HAP-1 (cell line): ENCODE measurements around the gene CACNB2.
A peak's percentile ranks its signal among the peaks of the same experiment; 100 is the strongest.
"Not testable (repeated sequence)": the region's sequence is repeated elsewhere in the genome, so short reads cannot be mapped to it uniquely, and the experiment has no call there.

Experiments
- DNase-seq, 2 experiments: peaks; one replicate each; pipeline ENCODE4 v3.0.0-alpha.2; 2016 to 2020; ENCODE audit warnings: low spot score in 2 of 2
- H3K27me3 ChIP-seq: fragments of 250-450 bp; sonication (Bioruptor Pico); 2 replicates; pipeline ENCODE4 v1.5.1; 2020; ENCODE audit warnings: low read depth, mild to moderate bottlenecking, moderate library complexity
- H3K36me3 ChIP-seq: fragments of 250-450 bp; sonication (Bioruptor Pico); replicated peaks from 2 replicates; pipeline ENCODE4 v1.5.1; 2020; ENCODE audit warnings: mild to moderate bottlenecking
- H3K4me1 ChIP-seq: fragments of 250-450 bp; sonication (Bioruptor Pico); 2 replicates; pipeline ENCODE4 v1.5.1; 2020; ENCODE audit warnings: mild to moderate bottlenecking
- H3K4me3 ChIP-seq: fragments of 250-450 bp; sonication (Bioruptor Pico); 2 replicates; pipeline ENCODE4 v1.5.1; 2020; ENCODE audit warnings: mild to moderate bottlenecking, moderate library complexity
- H3K9me3 ChIP-seq: fragments of 250-450 bp; sonication (Bioruptor Pico); 2 replicates; pipeline ENCODE4 v1.5.1; 2020; ENCODE audit warnings: mild to moderate bottlenecking, moderate library complexity
- in situ Hi-C: fragments of 300-500 bp; cut with MboI; formaldehyde crosslinking; loops from 3 replicates; pipeline ENCODE4 v1.14.3; 2020; ENCODE audit warnings: low sequenced_read_pairs, inconsistent platforms, mixed read lengths

The CACNB2 gene

GRCh38 chr10:18156797-18157196, 16.6 kb downstream of the CACNB2 start:
- peaks cover 14% of the 10 kb centered on the region for H3K4me1 ChIP-seq
- H3K9me3 ChIP-seq, in situ Hi-C loops, DNase-seq, H3K27me3 ChIP-seq, H3K4me3 ChIP-seq: not testable (repeated sequence)
- peaks cover 25% of the 10 kb centered on the region for H3K36me3 ChIP-seq

- no peak overlapping the region for H3K4me3 ChIP-seq
- H3K4me1 ChIP-seq = peaks cover 14% of the 10 kb centered on the region
- no peaks in the 10 kb centered on the region for H3K27me3 ChIP-seq
- H3K9me3 ChIP-seq = no peaks in the 10 kb centered on the region
- in situ Hi-C loops = no loop called here
- DNase-seq = no peak
- H3K36me3 ChIP-seq = peaks cover 22% of the 10 kb centered on the region
Measured at GRCh38 chr10:18157881-18158280, 17.7 kb downstream of the CACNB2 start.

- in situ Hi-C loops = no loop called here
- peak in 1 of 2 experiments; percentile 12 for DNase-seq
- Histone ChIP-seq H3K36me3 (peaks cover 18% of the 10 kb centered on the region), H3K4me1 (peaks cover 14% of the 10 kb centered on the region), H3K27me3 (no peaks in the 10 kb centered on the region), H3K4me3 (no peak overlapping the region), H3K9me3 (no peaks in the 10 kb centered on the region)
Measured at GRCh38 chr10:18158773-18159265, 18.6 kb downstream of the CACNB2 start.

GRCh38 chr10:18159557-18159956, 19.3 kb downstream of the CACNB2 start:
- no peak overlapping the region for H3K4me3 ChIP-seq
- no peaks in the 10 kb centered on the region for H3K9me3 ChIP-seq
- H3K27me3 ChIP-seq = no peaks in the 10 kb centered on the region
- H3K4me1 ChIP-seq = peaks cover 14% of the 10 kb centered on the region
- H3K36me3 ChIP-seq = peaks cover 21% of the 10 kb centered on the region
- no peak for DNase-seq
- in situ Hi-C loops = no loop called here

GRCh38 chr10:18162021-18162627, 21.9 kb downstream of the CACNB2 start:
- in situ Hi-C loops = no loop called here
- no peak overlapping the region for H3K4me3 ChIP-seq
- no peaks in the 10 kb centered on the region for H3K9me3 ChIP-seq
- no peaks in the 10 kb centered on the region for H3K27me3 ChIP-seq
- no peak for DNase-seq
- H3K36me3 ChIP-seq = peaks cover 11% of the 10 kb centered on the region; the same call in 1 of the 2 replicates
- peaks cover 14% of the 10 kb centered on the region for H3K4me1 ChIP-seq

- Histone ChIP-seq H3K9me3 (no peaks in the 10 kb centered on the region), H3K36me3 (peaks cover 12% of the 10 kb centered on the region; the same call in 1 of the 2 replicates), H3K27me3 (no peaks in the 10 kb centered on the region), H3K4me3 (no peak overlapping the region), H3K4me1 (peaks cover 4% of the 10 kb centered on the region)
- in situ Hi-C loops = no loop called here
- no peak for DNase-seq
Measured at GRCh38 chr10:18164093-18164492, 23.9 kb downstream of the CACNB2 start.

- H3K4me3 ChIP-seq = no peak overlapping the region
- no peaks in the 10 kb centered on the region for H3K27me3 ChIP-seq
- no peak for DNase-seq
- H3K36me3 ChIP-seq = peaks cover 13% of the 10 kb centered on the region; the same call in 1 of the 2 replicates
- no peaks in the 10 kb centered on the region for H3K4me1 ChIP-seq
- in situ Hi-C loops = no loop called here
- no peaks in the 10 kb centered on the region for H3K9me3 ChIP-seq
Measured at GRCh38 chr10:18164748-18165361, 24.6 kb downstream of the CACNB2 start.

- H3K4me3 ChIP-seq = no peak overlapping the region
- no peaks in the 10 kb centered on the region; the same call in 1 of the 2 replicates for H3K9me3 ChIP-seq
- no peaks in the 10 kb centered on the region for H3K27me3 ChIP-seq
- no peaks in the 10 kb centered on the region for H3K4me1 ChIP-seq
- in situ Hi-C loops = no loop called here
- no peak for DNase-seq
- peaks cover 12% of the 10 kb centered on the region for H3K36me3 ChIP-seq
Measured at GRCh38 chr10:18178854-18179483, 38.7 kb downstream of the CACNB2 start.

GRCh38 chr10:18179891-18180290, 39.7 kb downstream of the CACNB2 start:
- in situ Hi-C loops = no loop called here
- Histone ChIP-seq H3K36me3 (peaks cover 12% of the 10 kb centered on the region), H3K4me3 (no peak overlapping the region), H3K4me1 (no peaks in the 10 kb centered on the region), H3K9me3 (no peaks in the 10 kb centered on the region; the same call in 1 of the 2 replicates), H3K27me3 (no peaks in the 10 kb centered on the region)
- no peak for DNase-seq

- H3K4me1 ChIP-seq, in situ Hi-C loops, H3K9me3 ChIP-seq, H3K4me3 ChIP-seq, DNase-seq, H3K27me3 ChIP-seq: not testable (repeated sequence)
- peaks cover 12% of the 10 kb centered on the region for H3K36me3 ChIP-seq
Measured at GRCh38 chr10:18181382-18181781, 41.2 kb downstream of the CACNB2 start.

- Histone ChIP-seq H3K4me1 (no peaks in the 10 kb centered on the region), H3K36me3 (peaks cover 12% of the 10 kb centered on the region), H3K9me3 (no peaks in the 10 kb centered on the region; the same call in 1 of the 2 replicates), H3K4me3 (no peak overlapping the region), H3K27me3 (no peaks in the 10 kb centered on the region)
- in situ Hi-C loops = no loop called here
- DNase-seq = no peak
Measured at GRCh38 chr10:18185621-18186020, 45.4 kb downstream of the CACNB2 start.

GRCh38 chr10:18190840-18191239, 50.6 kb downstream of the CACNB2 start:
- in situ Hi-C loops = no loop called here
- Histone ChIP-seq H3K27me3 (no peaks in the 10 kb centered on the region), H3K4me3 (no peak overlapping the region), H3K9me3 (no peaks in the 10 kb centered on the region), H3K4me1 (no peaks in the 10 kb centered on the region), H3K36me3 (peaks cover 12% of the 10 kb centered on the region; the same call in 1 of the 2 replicates)
- DNase-seq = no peak

- H3K27me3 ChIP-seq = no peaks in the 10 kb centered on the region
- H3K4me3 ChIP-seq = no peak overlapping the region
- H3K36me3 ChIP-seq = peaks cover 12% of the 10 kb centered on the region; the same call in 1 of the 2 replicates
- H3K9me3 ChIP-seq = no peaks in the 10 kb centered on the region
- no peak for DNase-seq
- in situ Hi-C loops = no loop called here
- no peaks in the 10 kb centered on the region; the same call in 1 of the 2 replicates for H3K4me1 ChIP-seq
Measured at GRCh38 chr10:18194634-18195033, 54.4 kb downstream of the CACNB2 start.
